HG02884 (cell line): ENCODE measurements around the gene CTNNA2.

Experiments
- ATAC-seq: cut with Tn5 transposase; IDR thresholded peaks from one replicate; pipeline ENCODE4 v1.9.1; 2021; ENCODE audit warnings: mild to moderate bottlenecking, moderate library complexity; ENCODE audit not compliant: unreplicated experiment

Gene CTNNA2

DNA sequence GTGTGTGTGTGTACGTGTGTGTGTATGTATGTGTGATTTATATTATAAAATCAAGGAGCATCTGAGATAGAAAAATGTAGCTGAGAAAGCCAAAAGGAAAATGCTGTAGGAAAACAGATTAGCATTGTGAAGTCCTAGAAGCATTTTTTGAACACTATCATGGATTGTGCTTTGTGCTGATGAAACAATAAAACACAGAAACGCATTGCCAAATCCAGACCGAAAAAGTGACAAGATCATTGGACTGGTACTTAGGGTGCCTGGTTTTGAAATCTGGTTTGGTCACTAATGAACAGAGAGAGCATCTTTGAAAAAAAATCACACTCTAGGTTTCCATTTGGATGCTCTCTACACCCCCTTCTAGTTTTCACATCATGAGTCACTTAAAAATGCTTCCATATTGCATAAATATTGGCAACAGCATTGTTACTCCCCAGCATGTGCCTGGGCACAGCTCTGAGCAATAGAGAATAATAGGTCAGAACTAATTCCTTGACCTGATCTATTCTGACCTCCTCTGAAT is 1006.3 kb downstream of the CTNNA2 start:
- no peak for ATAC-seq

DNA sequence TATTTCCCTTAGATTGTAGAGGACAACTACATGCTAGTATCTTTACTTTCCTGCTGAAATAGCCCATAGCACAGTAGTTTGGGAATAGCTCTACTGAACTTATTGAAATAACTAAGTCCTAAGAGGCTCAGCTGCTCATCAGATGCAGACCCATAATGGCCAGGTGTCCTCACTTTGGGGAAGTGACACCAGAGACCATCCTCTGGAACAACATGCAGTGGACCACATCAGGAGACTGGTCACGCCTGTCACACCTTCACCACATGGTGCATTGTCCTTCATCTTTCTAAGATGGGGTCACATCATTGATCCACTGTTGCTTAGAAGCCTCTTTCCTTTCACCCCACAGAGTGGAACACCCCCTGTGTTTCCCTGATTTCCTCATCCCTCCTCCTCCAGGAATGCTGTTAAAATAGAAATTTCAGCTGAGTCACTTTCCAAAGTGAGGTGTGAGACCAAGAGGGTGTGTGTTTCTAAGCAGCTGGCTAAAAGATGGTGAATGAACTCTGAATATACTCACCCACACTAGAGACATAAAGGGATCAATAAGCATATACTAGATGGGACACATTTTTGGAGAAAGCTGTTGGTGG is 1006.9 kb downstream of the CTNNA2 start:
- ATAC-seq = no peak

DNA sequence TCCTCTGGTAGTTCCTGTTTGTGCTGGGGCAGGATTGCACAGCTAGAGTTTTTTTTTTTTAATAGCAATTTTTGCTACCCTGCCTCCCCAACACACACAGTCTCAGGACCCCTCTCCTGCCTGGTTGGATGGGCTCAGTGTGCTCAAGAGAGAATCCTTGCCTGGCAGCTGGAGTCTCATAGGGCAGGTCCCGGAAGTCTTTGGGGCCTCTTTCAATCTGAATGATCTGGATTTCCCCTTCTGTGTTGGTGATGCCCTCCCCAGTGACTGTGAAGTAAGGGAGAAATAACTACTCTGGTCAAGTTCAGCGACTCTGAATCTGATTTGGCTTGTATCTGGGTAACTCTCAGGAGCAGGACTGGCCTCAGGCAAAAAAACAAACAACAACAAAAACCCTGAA is 1012.3 kb downstream of the CTNNA2 start:
- no peak for ATAC-seq

DNA sequence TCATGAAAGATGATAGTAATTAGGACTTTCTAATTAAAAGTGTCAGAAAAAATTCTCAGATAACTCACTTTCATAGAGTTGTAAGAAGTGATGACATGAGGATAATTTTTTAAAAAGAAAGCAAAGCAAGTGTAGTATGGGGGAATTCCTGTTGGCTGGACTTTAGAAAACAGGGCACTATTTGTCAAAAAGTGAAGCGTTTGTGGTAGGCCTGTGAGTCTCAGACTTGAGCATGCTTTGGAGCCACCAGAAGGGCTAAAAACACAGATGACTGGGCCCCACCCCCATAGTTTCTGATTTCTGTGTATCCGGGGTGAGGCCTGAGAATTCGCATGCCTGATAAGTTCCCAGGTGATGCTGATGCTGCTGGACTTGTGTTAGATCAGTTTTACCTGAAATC is 1014.3 kb downstream of the CTNNA2 start:
- ATAC-seq = no peak

DNA sequence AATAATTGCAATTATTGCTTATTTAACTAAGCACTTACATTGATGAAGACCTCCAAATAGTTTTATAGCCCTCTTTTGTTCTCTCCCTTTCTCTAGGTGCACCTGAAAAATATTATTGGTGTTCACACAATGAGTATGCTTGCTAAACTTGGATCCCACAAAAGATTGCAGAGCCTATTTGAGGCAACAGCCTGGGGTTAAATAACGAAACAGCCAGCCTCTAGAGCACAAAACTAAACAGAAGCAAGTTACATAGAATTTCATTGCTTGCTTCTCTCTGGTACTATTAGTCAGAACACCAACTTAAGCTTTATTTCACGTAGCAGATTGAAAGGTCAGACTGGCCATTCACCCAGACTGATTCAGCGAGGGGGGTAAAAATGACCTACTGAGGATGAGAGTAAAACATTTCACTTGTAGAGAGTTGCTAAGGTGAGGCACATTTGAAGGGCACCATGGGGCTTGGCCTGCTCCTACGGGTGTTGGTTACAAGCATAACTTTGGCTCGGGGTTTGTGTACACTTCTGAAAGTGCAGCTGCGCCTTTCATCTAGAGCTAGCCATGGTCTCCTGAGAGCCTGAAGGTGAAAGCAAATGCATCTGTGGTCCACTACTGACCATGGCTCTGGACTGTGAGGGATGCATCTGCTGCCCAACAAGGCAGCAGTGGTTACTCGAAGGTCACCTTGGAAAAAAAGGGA is 1016.8 kb downstream of the CTNNA2 start:
- no peak for ATAC-seq

DNA sequence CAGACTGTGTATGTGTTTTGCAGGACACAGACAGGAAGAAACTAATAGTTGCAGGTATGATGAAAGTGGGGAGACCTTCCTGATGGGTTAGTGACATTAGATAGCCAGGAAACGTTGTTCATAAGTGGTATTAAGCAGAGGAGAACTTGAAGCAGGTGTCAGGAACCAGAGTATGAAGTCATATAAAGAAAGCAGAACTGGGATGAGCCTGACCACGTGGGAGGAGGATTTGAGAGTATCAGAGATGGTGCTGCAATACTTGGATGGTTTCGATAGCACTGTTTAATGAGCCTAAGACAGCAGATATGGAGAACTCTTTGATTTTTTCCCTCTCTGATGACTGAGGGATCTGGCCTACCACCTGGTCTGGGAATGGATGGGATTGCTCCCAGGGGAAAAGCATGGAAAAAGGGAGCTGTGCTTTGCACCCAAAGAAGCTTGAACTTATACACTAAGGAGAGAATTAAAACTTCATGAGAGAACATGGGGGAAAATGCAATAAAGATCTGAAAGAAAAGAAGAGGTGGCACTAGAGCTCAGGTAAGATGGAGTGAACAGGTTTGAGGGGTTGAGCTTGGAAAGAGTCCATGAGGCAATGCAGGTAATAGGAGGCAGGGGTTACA is 1017.7 kb downstream of the CTNNA2 start:
- peak; percentile 58 for ATAC-seq

DNA sequence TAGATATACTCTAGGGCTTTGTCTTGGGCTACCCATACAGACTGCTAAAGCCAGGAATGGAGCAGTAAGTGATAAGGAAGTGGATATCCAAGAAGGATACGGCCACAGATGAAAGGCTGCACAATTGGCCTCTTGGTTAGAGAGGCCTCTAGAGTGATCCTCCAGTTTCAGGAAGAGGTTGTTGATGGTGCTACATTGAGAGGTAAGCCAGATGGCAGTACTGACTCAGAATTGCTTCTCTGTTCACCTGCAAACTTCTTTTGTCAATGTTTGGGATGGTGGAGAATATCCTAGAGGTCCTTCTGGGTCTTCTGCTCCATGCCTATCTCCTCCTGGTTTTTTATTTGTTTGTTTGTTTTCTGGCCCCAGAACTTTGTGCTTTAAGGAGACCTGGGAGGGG is 1018.5 kb downstream of the CTNNA2 start:
- ATAC-seq = no peak

DNA sequence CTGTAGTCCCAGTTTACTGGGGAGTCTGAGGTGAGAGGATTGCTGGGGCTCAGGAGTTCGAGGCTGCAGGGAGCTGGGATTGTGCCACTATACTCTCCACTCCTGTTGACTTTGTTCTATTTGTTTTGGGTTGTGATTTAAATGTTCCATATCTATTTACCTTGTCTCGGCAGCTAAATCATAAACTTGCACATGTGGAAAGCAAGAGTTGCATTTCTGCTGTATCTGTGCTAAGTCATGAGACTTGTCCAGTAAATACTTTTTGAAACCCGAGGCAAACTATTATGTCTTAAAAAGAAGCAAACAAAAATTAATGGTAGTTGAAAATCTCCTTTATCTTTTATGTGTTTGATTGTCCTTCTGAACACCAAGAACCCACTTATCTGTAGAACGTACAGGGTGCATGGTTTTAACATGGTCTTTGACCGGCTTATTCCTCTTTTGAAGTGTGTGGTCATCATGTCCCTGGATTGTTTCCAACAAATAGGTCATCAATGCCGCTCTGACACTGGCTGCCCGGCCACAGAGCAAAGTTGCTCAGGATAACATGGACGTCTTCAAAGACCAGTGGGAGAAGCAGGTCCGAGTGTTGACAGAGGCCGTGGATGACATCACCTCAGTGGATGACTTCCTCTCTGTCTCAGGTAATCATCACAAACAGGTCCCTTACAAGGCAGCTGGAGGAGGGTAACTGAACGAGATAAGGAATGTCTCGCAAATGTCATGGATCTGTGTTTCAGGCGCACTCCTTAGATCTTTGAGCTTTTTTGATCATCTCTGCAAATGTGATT is 1032.8 kb downstream of the CTNNA2 start:
- no peak for ATAC-seq

DNA sequence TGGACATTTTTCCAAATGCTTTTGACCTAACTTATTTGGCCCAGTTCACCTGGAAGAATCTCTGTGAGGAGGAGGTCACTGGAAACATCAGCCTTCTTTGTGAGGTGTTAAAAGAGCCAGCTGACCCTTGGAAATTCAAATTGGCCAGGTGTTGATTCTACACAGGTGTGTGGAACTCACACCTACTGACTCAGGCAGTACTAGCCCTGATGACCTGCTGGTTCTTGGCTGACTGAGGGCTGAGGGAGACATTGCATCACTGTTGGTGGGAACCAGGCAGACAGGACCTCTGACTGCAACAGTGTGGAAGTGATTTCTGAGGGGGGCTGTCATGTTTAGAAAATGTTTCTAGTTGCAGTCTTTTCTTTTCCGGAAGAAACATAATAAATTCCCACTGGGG is 1033.9 kb downstream of the CTNNA2 start:
- ATAC-seq = no peak

DNA sequence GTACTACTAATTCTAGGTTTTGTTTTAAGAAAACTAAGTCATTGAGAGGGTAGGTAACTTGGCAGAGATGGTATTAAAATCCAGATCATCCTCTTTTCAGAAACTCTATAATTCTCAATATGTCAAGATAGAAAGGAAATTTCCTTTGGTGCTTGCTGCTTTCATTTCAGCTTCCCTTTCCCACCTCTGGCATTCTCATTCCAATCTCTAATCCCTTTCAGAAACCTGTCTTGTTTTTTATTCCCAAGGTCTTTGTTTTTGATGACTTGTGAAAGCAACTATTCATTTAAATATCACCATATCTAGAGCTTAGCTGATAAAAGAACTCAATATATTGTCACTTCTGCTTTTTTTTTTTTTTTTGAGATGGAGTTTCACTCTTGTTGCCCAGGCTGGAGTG is 1034.5 kb downstream of the CTNNA2 start:
- ATAC-seq = no peak

DNA sequence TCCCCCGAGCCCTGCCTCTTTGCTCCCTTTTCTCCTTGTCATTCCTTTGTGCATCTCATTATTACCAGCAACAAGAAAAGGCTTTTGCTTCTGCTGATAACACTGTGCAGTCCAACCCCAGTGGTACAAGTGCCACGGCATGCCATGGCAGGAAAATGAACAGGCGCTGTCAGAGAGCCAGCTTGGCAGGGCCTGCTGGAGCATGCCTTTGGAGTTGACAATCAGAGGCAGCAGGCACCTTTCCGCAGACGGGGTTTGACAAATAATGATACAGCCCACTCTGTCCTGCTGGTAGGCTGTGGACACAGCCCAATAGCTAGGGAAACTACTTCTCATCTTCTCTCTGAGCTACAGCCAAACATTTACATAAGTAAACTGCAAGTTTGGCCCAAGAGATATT is 1035.6 kb downstream of the CTNNA2 start:
- ATAC-seq = no peak

DNA sequence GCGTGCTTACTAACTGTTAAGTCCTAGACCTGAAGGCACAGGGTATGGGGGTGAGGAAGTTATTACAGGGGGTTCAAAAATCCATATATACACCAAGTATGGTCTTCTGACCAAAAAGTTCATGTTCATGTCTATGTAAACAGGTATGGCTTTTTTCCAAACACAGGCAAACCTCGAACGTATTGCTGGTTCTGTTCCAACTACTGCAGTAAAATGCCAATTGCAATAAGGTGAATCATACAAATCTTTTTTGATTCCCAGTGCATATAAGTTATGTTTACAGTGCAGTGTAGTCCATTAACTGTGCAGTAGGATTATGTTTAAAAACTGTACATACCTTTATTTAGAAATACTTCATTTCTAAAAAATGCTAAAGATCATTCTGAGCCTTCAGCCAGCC is 1037.0 kb downstream of the CTNNA2 start:
- ATAC-seq = no peak

DNA sequence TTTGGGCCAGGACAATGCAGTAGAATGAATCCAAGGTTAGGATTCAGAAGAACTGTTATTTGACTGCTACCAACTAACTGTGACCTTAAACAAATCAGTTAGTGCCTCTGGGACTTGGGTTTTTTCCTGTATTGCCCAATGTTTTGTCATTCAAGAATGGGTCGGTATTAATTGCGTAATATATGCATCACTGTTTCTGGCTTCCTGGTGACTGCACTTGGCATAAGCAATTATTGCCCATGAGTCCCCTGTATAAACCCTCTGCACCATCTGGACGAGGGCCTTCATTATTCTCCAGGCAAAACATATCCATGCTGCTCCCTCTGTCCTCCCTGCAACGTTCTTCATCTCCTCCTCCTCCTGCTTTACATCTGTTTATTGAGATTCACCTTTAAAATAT is 1047.5 kb downstream of the CTNNA2 start:
- ATAC-seq = no peak

DNA sequence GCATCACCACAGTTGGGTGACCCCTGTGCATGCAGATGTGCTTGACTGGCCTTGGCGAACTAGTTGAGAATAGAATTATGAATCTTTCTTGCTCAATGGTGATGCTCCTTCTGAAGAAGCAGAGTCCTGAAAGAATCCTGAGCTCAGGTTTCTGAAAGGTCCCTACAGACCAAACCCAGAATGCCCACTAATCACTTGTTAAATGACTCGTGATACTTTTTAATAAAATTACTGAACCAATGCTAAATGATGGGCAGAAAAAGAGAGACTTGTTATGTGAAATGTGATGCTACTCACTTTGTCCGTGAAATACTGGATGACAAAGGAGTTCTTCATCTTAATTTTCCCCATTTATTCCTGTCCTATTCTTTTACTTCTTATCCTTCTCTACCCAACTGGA is 1055.2 kb downstream of the CTNNA2 start:
- ATAC-seq = no peak

DNA sequence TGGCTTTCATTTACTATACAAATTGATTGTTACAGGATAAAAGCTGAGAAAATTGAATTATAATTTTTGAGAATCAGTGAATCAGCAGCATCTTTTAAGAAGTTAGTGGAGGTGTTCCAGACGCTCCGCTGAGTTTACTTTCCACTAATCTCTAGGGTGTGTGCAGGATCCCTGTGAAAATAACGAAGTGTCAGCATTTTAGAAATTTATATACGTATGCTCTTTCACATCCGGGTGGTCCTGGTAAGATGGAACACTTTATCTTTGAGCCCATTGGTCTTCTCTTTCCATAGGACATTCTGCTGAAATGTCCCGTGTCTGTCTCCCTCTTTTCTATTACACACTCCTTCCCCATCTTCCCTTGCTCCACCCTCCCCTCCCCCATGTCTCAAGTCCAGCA is 1060.3 kb downstream of the CTNNA2 start:
- no peak for ATAC-seq

DNA sequence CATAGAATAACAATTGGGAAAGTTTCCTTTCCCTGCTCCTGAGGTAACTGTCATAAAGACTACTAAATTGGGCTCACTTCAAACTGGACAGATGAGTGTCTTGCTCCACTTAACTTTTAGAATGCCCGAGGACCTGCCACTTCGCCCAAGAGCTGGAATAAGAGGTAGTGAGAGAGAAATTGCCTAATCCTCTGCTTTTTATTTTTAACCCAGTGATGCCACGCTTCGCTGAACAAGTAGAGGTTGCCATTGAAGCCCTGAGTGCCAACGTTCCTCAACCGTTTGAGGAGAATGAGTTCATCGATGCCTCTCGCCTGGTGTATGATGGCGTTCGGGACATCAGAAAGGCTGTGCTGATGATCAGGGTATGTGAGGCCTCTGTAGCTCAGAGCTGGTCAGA is 1061.1 kb downstream of the CTNNA2 start:
- ATAC-seq = no peak

DNA sequence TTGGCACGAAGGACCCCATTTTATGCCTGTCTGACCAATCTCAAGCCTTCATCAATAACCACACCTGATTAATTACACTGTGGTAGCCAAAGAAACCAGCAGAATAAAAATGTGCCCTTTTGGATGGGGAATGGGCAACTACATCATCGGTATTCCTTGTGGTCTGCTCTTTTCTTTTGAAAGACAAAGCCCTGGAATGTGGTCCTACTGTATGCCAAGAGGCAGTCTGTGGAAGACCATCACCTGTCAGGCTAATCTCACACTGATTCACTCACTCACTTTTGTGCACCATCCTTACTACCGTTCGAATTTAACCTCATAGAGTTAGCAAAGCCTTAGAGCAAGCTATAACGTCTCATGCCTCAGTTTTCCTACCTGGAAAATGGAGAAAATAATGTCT is 1066.9 kb downstream of the CTNNA2 start:
- ATAC-seq = no peak

DNA sequence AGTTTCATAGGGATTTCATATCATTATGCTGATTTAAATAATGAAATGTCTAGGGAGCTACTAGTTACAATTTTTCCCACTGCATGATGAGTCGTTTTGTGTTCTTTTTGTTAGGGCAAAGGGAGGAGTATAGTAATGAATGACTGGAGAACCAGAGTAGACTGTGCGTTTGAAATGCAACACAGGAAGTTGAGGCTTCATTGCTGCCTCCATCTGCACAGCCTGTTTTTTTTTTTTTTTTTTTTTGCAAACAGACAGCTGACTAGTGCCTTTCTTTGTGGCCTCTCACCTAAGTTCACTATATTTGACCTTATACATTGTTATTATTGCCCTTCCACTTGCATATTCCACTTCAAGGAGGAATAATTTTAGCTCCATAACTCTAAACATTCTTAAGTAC is 1078.4 kb downstream of the CTNNA2 start:
- no peak for ATAC-seq

DNA sequence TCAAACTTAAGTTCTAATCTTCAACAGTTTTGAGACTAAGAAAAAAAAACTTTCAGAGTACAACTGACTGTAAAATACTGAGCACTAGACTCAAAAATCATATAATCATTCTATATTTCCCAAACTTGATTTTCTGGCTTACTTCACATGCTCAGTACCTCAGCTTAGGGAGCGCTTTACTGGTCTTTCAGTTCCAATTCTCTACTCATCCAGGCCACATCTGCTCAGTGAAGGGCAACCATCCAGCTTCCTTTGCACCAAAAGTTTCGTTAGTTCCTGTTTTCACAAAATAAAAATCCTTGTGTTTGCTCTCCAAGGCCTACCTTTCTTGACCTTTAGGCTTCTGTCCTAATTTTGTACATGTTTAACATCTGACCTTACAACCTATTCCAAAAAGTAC is 1079.3 kb downstream of the CTNNA2 start:
- ATAC-seq = no peak

DNA sequence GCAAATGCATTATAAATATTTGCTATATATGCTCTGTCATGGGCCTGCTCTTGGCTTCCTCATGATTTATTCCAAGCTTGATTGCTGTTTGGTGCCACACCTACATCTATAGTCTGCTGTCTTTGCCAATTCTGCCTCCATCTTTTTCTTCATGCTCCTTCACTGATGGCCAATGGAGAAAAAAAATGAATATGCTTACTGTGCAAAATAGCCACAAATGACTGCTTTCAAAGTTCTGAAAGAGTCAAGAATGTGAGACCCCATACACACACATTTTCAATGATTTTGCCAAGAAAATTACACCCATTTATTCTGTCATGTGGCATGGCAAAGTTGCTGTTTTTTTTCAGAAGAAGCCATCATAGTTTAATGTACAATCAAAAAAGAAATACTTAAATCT is 1097.3 kb downstream of the CTNNA2 start:
- no peak for ATAC-seq

DNA sequence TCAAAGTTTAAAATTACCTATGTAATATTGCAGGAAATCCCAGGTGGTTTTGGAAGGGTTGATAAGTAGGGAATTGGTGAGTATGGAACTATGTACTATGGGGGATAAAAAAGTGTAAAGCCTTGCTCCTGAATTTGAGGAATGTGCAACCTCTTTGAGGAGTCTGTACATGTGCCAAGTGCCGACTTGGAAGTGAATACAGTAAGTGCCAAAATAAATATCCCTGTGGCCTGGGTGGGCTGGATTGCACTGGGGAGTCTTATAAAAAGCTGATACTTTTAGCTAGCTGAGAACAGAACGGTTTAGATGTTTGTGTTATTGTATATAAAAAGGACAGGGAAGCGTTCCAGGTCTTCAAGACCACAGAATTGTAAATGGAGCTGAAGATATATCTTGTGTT is 1108.8 kb downstream of the CTNNA2 start:
- no peak for ATAC-seq

DNA sequence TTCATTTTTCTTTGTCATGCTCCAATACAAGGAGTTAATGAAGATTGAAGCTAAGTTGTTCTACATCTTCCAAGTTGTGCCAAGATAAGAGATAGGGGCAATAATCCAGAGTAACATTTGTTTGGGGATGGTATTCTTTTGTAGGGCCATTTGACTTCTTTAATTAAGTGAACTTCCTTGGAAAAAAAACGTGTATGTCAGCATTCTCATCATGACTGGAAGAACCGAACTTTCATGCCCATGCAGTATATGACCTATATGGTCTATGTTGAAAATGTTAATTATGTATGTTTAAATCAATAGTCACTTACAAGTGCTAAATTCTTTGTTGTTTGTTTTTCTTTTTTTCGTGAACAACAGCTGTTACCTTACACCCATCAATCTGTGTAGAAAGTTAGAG is 1111.2 kb downstream of the CTNNA2 start:
- ATAC-seq = no peak
